HepG2 (cell line): ENCODE data around the gene GRAMD4.

ENCODE experiments used
- CTCF ChIP-seq: sonication (generic); formaldehyde crosslinking; IDR thresholded peaks from 2 replicates; pipeline ENCODE4 v1.5.0; 2020; ENCODE audit warnings: mild to moderate bottlenecking, missing genetic modification reagents, moderate library complexity
- RXRA ChIP-seq: sonication (generic); formaldehyde crosslinking; IDR thresholded peaks from 2 replicates; pipeline ENCODE4 v1.5.1; 2020; ENCODE audit warnings: missing genetic modification reagents

DNA sequence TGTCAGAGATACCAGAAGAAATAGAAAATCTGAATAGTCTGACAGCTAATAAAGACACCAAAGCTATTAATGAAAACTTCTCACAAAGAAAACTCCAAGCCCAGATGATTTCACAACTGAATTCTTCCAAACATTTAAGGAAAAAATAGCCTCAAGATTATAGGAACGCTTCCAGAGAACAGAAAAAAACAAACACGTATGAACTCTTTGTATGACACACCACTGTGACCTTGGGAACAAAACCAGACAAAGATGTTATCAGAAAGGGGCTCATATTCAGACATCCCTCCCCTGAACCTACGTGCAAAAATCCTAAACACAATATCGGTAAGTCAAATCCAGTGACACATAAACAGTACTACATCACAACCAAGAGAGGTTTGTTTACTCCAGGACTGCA lies 94.4 kb downstream of the GRAMD4 start:
- no peak for TF ChIP-seq CTCF (CRISPR knock-in tag)
- TF ChIP-seq RXRA (CRISPR knock-in tag) = no peak
